Medulla oblongata (tissue), 1 donor: ENCODE measurements around the gene PKP4.
"Not testable (repeated sequence)": the region's sequence is repeated elsewhere in the genome, so short reads cannot be mapped to it uniquely, and the experiment has no call there.

Experiments
- DNase-seq: peaks from one replicate; pipeline ENCODE4 v3.0.0-alpha.2; 2015; ENCODE audit errors: extremely low spot score

The PKP4 gene

GRCh38 chr2:158687315-158687714 lies 230.6 kb downstream of the PKP4 start:
- no peak for DNase-seq

GRCh38 chr2:158688721-158689120 lies 232.0 kb downstream of the PKP4 start:
- DNase-seq, result no peak

- DNase-seq, result no peak
Observed at GRCh38 chr2:158689391-158689790, 232.6 kb downstream of the PKP4 start.

DNA sequence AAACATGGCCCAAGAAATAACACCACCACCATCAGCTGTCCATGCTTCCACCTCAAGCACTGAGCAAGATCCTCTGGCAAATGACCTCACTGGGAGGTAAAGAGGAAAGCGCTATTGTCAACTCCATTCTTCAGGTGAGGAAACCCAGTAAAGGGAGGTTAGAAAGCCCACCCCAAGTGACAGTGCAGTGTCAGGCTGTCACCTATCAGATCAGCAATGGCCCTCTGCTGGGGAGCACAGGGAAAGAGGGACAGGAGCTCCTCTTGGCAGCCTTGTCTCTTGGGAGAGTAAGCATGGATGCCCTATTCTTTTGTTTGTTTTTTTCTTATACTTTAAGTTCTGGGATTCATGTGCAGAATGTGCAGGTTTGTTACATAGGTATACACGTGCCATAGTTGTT lies 234.1 kb downstream of the PKP4 start:
- no peak for DNase-seq

GRCh38 chr2:158691619-158692018 lies 234.9 kb downstream of the PKP4 start:
- DNase-seq, result no peak

DNA sequence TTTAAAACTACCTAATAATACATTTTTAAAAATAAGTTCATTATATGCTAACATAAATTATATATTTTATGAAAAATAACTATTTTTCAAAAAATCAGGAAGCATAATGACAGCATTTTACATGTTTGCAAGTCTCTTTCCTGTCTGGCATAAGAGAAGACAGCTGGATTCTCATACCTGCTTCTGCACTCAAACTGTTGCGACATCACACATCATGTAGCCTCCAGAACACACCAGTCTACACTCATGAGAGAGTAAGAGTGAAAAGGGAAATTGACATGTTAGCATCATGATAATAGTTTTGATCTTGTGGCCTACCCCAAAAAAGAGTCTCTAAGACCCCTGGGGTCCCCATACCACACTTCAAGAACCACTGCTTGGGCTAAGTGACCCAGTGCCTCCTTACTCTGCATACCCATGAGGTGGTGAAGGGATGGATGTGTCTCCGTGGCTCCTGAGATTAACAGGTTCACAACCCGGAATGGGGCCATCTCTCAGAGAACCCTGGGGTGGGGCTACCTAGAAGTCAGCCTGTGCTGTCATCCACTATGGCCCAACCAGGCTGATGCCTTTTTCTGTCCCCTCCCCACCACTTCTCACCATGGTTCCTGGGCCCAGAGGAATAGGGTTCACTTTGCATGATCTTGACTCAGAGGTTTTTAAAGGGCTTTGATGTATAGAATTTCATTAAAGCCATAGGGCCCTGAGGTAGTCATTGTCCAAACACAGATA lies 235.8 kb downstream of the PKP4 start:
- no peak for DNase-seq

- no peak for DNase-seq
Observed at GRCh38 chr2:158693476-158693875, 236.7 kb downstream of the PKP4 start.

DNA sequence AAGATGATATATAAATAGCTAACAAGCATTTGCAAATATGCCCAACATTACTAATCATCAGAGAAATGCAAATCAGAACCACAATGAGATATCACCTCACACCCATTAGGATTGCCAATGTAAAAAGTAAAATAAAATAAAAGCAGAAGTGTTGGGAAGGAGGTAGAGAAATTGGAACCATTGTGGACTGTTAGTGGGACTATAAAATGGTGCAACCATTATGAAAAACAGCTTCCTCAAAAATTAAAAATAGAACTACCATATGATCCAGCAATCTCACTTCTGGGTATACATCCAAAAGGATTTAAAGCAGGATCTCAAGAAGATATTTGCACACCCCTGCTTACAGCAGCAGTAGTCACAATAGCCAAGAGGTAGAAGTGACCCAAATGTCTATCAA lies 238.6 kb downstream of the PKP4 start:
- no peak for DNase-seq

DNA sequence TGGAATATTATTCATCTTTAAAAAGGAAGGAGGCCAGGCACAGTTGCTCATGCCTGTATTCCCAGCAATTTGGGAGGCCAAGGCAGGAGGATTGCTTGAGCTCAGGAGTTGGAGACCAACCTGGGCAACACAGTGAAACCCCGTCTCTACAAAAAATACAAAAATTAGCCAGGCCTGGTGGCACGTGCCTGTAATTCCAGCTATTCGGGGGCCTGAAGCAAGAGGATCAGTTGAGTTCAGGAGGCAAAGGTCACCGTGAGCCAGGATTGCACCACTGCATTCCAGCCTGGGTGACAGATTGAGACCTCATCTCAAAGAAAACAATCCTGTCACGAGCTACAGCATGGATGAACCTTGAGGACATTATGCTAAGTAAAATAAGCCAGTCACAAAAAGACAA lies 239.0 kb downstream of the PKP4 start:
- not testable (repeated sequence) for DNase-seq

DNA sequence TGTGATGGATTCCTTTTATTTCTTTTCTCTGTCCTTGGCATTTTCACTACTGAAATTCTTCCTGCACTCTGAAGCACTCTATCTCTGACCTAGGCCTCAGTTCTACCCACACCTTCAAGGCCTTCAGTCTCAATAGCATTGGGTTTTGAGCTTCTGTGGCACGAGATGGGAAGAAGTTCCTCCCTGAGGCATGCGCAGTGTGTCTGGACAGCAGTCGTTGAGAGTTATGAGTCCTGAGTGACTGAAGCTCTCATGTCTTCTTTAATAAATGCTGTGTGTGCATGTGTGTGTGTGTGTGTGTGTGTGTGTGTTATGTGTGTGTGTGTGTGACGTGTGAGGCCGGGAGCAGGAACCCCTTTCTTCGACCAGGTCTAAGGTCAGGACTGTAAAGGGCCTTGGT lies 242.6 kb downstream of the PKP4 start:
- no peak for DNase-seq

GRCh38 chr2:158701101-158701500 lies 244.3 kb downstream of the PKP4 start:
- DNase-seq, result no peak

DNA sequence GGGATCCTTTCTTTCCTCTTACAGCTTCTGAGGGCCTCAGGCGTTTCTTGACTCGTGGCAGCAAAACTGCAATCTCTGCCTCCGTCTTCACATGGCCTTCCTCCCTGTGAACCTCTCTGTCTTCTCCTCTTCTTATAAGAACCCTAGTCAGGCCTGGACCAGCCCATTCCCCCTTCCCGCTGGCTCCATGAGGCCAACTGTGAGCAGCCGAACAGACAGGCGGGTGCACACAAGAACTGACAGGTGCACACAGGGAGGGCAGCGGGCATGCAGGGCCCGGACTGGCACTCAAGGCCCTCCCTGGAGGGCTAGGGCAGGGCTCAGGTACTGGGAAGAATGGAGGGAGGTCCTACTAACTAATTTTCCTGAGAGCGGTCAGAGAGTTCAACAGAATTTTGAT lies 246.0 kb downstream of the PKP4 start:
- no peak for DNase-seq

DNA sequence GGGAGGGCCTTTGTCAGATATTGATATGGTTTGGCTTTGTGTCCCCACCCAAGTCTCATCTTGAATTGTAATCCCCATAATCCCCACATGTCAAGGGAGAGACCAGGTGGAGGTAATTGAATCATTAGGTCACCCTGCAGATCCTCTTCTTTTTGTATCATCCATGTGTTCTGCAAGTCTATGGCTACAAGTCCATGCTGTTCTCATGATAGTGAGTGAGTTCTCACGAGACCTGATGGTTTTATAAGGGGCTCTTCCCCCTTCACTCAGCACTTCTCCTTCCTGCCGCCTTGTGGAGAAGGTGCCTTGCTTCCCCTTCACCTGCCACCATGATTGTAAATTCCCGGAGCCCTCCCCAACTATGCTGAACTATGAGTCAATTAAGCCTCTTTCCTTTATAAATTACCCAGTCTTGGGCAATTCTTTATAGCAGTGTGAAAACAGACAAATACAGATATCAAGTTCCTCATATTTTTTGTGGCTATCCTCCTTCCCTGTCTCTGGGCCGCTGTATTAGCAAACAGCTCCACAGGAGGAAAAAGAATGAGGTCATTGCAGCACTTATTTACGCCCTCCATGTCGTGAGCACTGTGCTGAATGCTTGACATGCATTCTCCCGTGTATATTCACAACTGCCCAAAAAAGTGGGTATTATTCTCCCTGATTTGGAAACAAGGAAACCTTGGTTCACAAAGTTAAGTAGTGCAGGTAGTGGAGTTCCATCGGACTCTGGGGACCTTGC lies 248.1 kb downstream of the PKP4 start:
- not testable (repeated sequence) for DNase-seq

- no peak for DNase-seq
Observed at GRCh38 chr2:158712791-158713522, 256.2 kb downstream of the PKP4 start.

DNA sequence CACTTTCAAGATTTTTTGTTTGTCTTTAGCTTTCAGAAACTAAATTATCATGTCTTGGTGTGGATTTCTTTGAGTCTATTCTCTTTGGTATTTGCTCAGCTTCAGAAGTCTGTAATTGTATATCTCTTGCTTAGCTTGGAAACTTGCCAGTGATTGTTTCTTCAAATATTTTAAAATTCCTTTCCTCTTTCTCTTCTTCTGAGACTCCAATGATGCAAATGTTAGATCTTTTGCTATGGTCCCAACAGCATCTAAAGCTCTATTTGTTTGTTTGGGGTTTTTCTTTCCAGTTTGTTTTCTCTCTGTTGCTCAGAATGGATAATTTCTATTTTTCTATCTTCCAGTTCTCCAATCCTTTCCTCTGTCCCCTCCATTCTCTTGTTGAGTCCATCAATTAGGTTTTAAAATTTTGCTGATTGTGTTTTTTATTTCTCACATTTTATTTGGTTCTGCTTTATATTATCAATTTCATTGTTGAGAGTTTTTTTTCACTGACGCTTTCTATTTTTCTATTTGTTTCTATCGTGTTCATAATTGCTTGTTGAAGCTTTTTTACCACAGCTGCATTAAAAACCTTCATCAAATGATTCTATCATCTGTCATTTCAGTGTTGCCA lies 256.9 kb downstream of the PKP4 start:
- DNase-seq, result no peak

DNA sequence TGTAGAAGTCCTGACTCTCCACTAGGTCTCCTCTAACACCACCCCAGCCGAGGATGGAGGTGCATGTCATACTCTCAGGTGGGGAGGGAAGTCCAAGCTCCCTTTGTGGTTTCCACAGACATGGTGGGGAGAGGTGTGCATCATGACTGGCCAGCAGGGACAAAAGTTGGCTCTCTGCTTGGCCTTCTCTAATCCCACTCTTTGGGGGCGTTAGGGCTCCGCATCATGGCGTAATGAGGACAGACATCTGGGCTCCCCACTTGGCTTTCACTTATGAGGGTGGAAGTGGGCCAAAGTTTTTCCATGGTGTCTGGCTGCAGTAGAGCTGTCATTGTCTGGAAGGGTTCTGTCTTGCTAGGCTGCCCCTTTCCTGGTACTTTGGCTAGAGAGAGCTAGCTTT lies 257.7 kb downstream of the PKP4 start:
- DNase-seq, result no peak

DNA sequence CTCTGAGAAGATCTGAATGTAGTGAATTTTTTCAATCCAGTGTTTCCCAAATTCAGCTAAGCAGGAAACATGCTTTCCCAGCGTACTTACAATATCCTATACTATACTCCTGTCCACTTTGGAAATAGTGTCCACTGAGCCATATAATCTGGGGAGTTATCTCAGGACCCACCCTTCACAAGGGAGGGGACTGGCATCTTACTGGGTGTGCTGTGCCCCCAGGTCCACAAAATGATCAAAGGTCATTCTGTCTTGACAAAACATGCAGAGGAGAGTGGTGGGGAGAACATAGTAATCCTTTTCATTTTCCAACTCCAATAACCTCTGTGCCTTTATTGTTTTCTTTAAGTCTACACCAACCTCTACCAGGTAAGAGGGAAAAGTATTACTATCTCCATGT lies 258.6 kb downstream of the PKP4 start:
- no peak for DNase-seq

DNA sequence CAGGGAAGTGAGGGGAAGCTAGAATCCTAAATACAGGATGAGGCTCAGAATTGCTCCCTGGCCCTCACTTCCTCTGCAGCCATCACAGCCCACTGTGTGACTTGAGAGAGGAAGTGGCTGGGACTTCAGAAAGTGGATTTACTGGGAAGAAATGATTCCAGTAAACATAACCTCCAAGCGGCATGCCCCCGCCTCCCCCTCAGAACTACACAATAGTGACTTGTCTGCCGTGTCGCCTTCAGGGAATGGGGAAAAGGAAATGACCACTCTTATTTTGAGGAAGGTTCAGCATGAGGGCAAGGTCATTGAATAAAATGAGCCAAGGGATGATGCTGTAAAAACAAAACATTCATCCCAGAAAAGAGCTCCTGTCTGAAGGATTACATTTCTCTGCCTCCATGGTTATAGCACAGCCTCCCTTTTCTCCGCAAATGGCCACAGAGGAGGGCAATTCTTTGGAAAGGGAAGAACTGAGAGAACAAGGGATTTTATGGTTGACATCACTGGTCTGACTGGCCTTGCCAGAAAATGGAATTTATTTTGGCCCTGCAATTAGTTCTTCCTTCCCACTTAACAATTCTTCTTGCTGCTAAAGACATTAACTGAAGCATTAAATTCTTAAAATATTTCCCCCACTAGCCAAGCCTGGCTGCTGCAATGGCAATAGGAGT lies 259.5 kb downstream of the PKP4 start:
- no peak for DNase-seq

GRCh38 chr2:158716921-158717320 lies 260.2 kb downstream of the PKP4 start:
- no peak for DNase-seq

DNA sequence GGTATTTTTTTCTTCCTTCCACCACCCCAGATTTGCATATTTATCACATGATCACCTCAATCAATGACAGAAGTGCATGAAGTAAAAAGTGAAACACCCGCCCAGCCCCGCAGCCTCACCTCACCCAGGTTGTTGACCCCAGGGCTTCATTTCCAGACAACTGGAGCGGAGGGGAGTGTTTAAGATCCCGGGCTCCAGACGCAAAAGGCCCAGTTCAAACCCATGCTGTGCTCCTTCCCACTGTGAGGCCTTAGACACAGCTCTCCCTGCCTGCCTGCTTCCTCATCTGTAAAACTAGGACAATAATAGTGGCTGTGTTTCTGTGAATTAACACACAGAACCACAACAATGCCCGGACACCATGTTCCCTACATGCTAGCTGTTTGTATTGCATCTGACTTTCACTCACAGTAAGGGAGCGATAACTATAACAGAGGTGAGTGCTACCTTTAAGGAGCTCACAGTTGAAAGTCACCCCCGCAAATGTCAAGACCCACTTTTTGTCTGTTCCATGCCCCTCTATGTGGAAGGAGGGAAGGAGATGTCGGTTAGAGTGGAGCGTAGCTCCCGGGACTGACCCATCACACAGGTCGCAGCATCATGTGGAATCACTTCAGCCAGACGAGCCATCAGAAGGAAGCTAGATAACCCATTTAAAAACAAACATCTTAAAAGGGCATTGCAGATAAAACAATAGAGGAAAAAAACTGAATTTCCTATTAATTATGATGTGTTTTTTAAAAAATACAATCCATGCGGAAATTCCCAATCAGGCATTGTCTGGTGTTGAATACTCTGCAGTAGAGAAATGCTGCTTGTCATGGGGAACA lies 260.8 kb downstream of the PKP4 start:
- DNase-seq, result no peak

DNA sequence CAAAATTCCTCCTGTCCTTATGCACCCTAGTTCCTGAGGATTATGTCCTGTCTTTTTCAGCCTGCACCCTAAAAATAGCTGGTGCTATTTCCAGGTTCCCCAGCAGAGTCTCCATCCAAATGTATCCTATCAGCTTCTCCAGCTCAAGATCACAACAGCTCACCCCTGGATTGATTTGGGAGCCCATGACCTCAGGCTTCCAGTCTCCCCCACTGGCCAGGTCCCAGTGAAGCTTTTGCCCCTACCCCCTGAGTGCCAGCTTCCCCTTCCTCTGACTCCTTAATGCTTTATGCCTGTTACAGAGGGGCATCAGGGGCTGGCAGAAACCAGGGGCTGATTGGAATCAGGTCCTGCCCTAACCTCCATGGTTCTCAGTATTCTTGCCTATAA lies 261.4 kb downstream of the PKP4 start:
- no peak for DNase-seq
